GM23248 (cell line): ENCODE measurements around the gene EIF3K.

Experiments
- EZH2 ChIP-seq: fragments of 200-600 bp; sonication (generic); IDR thresholded peaks from 2 replicates; pipeline ENCODE4 v1.6.1; 2018; ENCODE audit warnings: antibody characterized with exemption, mild to moderate bottlenecking; ENCODE audit not compliant: insufficient read depth, poor library complexity, severe bottlenecking
- EZH2phosphoT487 ChIP-seq: fragments of 200-600 bp; sonication (generic); IDR thresholded peaks from 2 replicates; pipeline ENCODE4 v1.6.1; 2018; ENCODE audit warnings: antibody characterized with exemption, moderate library complexity, mild to moderate bottlenecking, low read depth; ENCODE audit not compliant: insufficient read depth

DNA sequence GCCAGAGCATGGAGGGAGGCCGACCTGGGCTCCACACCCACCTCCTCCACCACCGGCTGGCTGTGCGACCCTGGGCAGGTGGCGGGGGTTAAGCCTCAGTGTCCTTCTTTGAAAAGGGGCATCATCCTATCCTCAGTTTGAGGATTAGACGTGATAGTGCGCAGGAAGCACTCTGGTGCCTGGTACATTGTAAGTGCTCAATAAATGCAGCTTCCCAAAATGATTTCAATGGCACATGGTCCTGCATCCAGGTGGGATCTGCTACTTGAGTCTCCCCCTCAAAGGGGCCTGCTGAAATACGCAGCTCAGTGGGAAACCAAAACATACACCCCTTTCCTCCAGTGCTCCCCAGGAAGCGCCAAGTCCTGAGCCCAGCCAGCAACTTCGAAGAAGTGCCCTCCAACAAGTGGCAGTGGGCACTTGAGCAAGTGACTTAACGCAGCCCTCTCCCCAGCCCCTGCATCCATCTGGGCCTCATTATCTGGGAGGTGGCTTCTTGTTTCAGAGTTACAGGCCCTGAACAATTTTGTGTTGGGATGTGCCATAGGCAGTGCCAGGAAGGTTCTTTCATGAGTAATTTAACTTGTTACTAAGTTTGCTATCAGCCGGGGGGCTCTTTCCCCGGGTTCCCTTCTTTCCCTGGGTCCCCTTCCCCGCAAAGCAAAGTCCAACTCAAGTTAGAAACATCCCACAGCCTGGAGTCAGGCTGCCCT, 46.4 kb downstream of the EIF3K start:
- TF ChIP-seq EZH2: no peak
- TF ChIP-seq EZH2phosphoT487: no peak
